Prostate gland (tissue), 2 donors: Measurements from ENCODE around the gene SLC17A8. TPM values are rescaled to one million over a fixed set of nuclear protein-coding genes. Genes with fewer than 3 reads are reported as not detected.

Experiments used
- DNase-seq: peaks from one replicate; pipeline ENCODE4 v3.0.0-alpha.2; 2019; ENCODE audit warnings: low spot score
- H3K27ac ChIP-seq, 2 donors: fragments of 200-600 bp; sonication (generic); 2 replicates each; pipeline ENCODE4 v1.5.1; 2017 to 2019
- H3K27me3 ChIP-seq: fragments of 200-600 bp; sonication (generic); replicated peaks from 2 replicates; pipeline ENCODE4 v1.5.1; 2019; ENCODE audit not compliant: insufficient read depth
- H3K36me3 ChIP-seq, 2 donors: fragments of 200-600 bp; sonication (generic); 1 replicate in 1 of 2; 2 replicates in 1 of 2; pipeline versions ENCODE4 v1.5.1 to v1.8.1; 2017 to 2019
- H3K4me1 ChIP-seq: fragments of 200-600 bp; sonication (generic); replicated peaks from 2 replicates; pipeline ENCODE4 v1.5.1; 2019
- H3K4me3 ChIP-seq, 2 donors: fragments of 200-600 bp; sonication (generic); 2 replicates each; pipeline ENCODE4 v1.5.1; 2017 to 2019
- H3K9me3 ChIP-seq: fragments of 200-600 bp; sonication (generic); 2 replicates; pipeline ENCODE4 v1.5.1; 2017
- CTCF ChIP-seq, 4 experiments: fragments of 200-600 bp in 2 of 4; fragments of 450-650 bp in 2 of 4; sonication (generic) in 2 of 4; IDR thresholded peaks; 1 replicate in 3 of 4; 2 replicates in 1 of 4; pipeline ENCODE4 v1.5.1; 2016 to 2019; ENCODE audit warnings: antibody characterized with exemption in 4 of 4, mild to moderate bottlenecking in 2 of 4, moderate library complexity in 2 of 4
- POLR2A ChIP-seq: fragments of 450-650 bp; IDR thresholded peaks from one replicate; pipeline ENCODE4 v1.6.1; 2016; ENCODE audit warnings: antibody characterized with exemption, mild to moderate bottlenecking
- POLR2AphosphoS5 ChIP-seq: sonication (generic); formaldehyde crosslinking; IDR thresholded peaks from one replicate; pipeline ENCODE4 v1.6.1; 2017; ENCODE audit warnings: antibody characterized with exemption
- WGBS: methylation state at CpG from one replicate; pipeline ENCODE4 v1.1.5; 2018; 5-methylcytosine and 5-hydroxymethylcytosine counted together
- intact Hi-C: fragments of 100-400 bp; cut with DNase I; formaldehyde crosslinking; loops from one replicate; pipeline ENCODE4 v1.14.2; 2022
- total RNA-seq, 2 donors: library from RNA; depleted of rRNA; stranded (reverse); fragments of >200 nt; gene quantifications; one replicate each; pipeline ENCODE4 v1.1.0, GENCODE V29; 2016

SLC17A8 gene
- total RNA-seq, 2 donors from 2014 or later: not detected

- H3K9me3 ChIP-seq: no peaks in the 10 kb centered on the region
- H3K36me3 ChIP-seq: no peaks in the 10 kb centered on the region
- H3K27me3 ChIP-seq: no peaks in the 10 kb centered on the region
- no peak overlapping the region for H3K27ac ChIP-seq
- intact Hi-C loops: no loop called here
- no peaks in the 10 kb centered on the region for H3K4me1 ChIP-seq
- H3K4me3 ChIP-seq: no peak overlapping the region
- 74% methylated on average over 5 of the region's 5 CpGs for WGBS
- no peak for TF ChIP-seq POLR2AphosphoS5
- no peak for TF ChIP-seq POLR2A
- TF ChIP-seq CTCF (IDR thresholded peaks at IDR 0.05): no peak
- no peak for DNase-seq
Observed at GRCh38 chr12:100388382-100388781, 31.5 kb downstream of the SLC17A8 start.

DNA sequence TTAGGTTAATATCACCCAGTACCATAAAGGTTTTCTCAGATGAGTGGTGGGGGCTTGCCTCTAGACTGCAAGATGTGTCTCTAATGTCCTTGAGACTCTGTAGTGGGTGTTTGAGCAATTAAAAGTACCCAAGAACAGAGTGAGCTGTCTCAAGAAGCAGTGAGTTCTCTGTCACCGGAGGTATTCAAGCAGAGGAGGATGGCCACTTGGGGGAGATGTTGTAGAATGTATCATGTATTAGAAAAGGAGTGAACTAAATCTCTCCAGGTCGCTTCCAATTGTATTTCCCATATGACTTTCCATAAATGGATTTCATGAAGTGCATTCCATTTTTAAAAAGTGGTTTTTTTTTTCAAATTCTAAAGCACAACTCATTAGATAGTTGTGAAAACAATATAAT is 35.0 kb downstream of the SLC17A8 start:
- intact Hi-C loops: no loop called here
- Histone ChIP-seq H3K27me3 (no peaks in the 10 kb centered on the region), H3K4me1 (no peaks in the 10 kb centered on the region), H3K27ac (no peak overlapping the region), H3K9me3 (no peaks in the 10 kb centered on the region), H3K36me3 (no peaks in the 10 kb centered on the region), H3K4me3 (no peak overlapping the region)
- DNase-seq: no peak
- TF ChIP-seq CTCF (IDR thresholded peaks at IDR 0.05) (peak in 2 of 4 experiments; percentile 20 to 25), POLR2A (no peak), POLR2AphosphoS5 (no peak)
- WGBS: 75% methylated on average over 2 of the region's 2 CpGs

DNA sequence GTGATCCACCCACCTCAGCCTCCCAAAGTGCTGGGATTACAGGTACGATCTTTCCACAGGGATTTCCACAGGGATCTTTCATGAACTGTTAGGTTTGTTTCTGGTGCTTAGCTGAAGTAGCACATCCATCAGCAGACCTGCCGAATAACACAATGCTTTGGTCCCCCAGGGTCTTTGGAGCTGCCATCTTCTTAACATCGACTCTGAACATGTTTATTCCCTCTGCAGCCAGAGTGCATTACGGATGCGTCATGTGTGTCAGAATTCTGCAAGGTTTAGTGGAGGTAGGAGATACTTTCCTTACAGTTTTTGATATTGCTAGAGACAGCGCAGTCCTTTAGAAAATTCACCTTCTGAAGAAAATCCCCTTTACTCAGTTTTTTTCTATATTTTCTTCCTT is 36.3 kb downstream of the SLC17A8 start:
- Histone ChIP-seq H3K4me3 (no peak overlapping the region), H3K9me3 (no peaks in the 10 kb centered on the region), H3K27me3 (no peaks in the 10 kb centered on the region), H3K4me1 (no peaks in the 10 kb centered on the region), H3K36me3 (no peaks in the 10 kb centered on the region), H3K27ac (no peak overlapping the region)
- TF ChIP-seq POLR2A (no peak), POLR2AphosphoS5 (no peak), CTCF (IDR thresholded peaks at IDR 0.05) (no peak)
- intact Hi-C loops: no loop called here
- no peak for DNase-seq
- WGBS: 91% methylated on average over 6 of the region's 6 CpGs

- Histone ChIP-seq H3K36me3 (no peaks in the 10 kb centered on the region), H3K4me3 (no peak overlapping the region), H3K4me1 (no peaks in the 10 kb centered on the region), H3K9me3 (no peaks in the 10 kb centered on the region), H3K27ac (no peak overlapping the region), H3K27me3 (no peaks in the 10 kb centered on the region)
- TF ChIP-seq CTCF (IDR thresholded peaks at IDR 0.05) (no peak), POLR2A (no peak), POLR2AphosphoS5 (no peak)
- WGBS: 83% methylated on average over 6 of the region's 6 CpGs
- DNase-seq: no peak
- intact Hi-C loops: no loop called here
Observed at GRCh38 chr12:100395811-100396210, 38.9 kb downstream of the SLC17A8 start.

GRCh38 chr12:100398307-100398706 is 41.4 kb downstream of the SLC17A8 start:
- intact Hi-C loops: no loop called here
- no peak for DNase-seq
- TF ChIP-seq POLR2AphosphoS5 (no peak), POLR2A (no peak), CTCF (IDR thresholded peaks at IDR 0.05) (no peak)

More at GRCh38 chr12:100398307-100398706, 41.4 kb downstream of the SLC17A8 start:
- Histone ChIP-seq H3K27ac (no peak overlapping the region), H3K27me3 (no peaks in the 10 kb centered on the region), H3K4me1 (no peaks in the 10 kb centered on the region), H3K9me3 (no peaks in the 10 kb centered on the region), H3K36me3 (no peaks in the 10 kb centered on the region), H3K4me3 (no peak overlapping the region)
